HEK293 (cell line): ENCODE measurements around the gene PDE4B.
A peak's percentile ranks its signal among the peaks of the same experiment; 100 is the strongest.

Experiments
- CTCF ChIA-PET: fragments of 350-600 bp; formaldehyde crosslinking; extraction: SDS; loops from one replicate; lab custom pipeline; 2021; ENCODE audit warnings: antibody characterized with exemption; lab: Yijun Ruan, JAX
- POLR2A ChIA-PET: fragments of 300-600 bp; formaldehyde crosslinking; extraction: SDS; loops from one replicate; lab custom pipeline; 2020; ENCODE audit warnings: antibody characterized with exemption, inconsistent platforms; lab: Yijun Ruan, JAX
- H3K27ac ChIP-seq: fragments of 200-500 bp; sonication (Bioruptor generic); 2 replicates; pipeline ENCODE4 v1.5.1; 2014; ENCODE audit warnings: low read depth, low read length, control low read depth, inconsistent platforms; ENCODE audit errors: extremely low read depth
- H3K36me3 ChIP-seq, 2 experiments: fragments of 200-500 bp in 1 of 2; sonication (Bioruptor generic) in 1 of 2; 1 replicate in 1 of 2; 2 replicates in 1 of 2; pipeline ENCODE4 v1.5.1; 2014 to 2017; ENCODE audit warnings: inconsistent platforms in 2 of 2, low read length in 2 of 2; ENCODE audit not compliant: control insufficient read depth in 2 of 2, insufficient read depth in 1 of 2
- H3K4me1 ChIP-seq: fragments of 200-500 bp; sonication (Bioruptor generic); 2 replicates; pipeline ENCODE4 v1.5.1; 2014; ENCODE audit warnings: mild to moderate bottlenecking, low read length, inconsistent platforms; ENCODE audit not compliant: control insufficient read depth, insufficient read depth
- H3K4me3 ChIP-seq: 2 replicates; pipeline ENCODE4 v1.5.1; 2011; ENCODE audit warnings: low read depth, mild to moderate bottlenecking, control low read depth, low read length, moderate library complexity
- H3K9me3 ChIP-seq: fragments of 200-500 bp; sonication (Bioruptor generic); 2 replicates; pipeline ENCODE4 v1.5.1; 2014; ENCODE audit warnings: low read depth, low read length, inconsistent platforms; ENCODE audit not compliant: control insufficient read depth, insufficient read depth
- GLIS1 ChIP-seq: fragments of 450-650 bp; formaldehyde crosslinking; IDR thresholded peaks from 2 replicates; pipeline ENCODE4 v1.5.1; 2016; ENCODE audit warnings: missing biosample characterization, missing genetic modification characterization
- HOXC10 ChIP-seq: sonication (generic); formaldehyde crosslinking; IDR thresholded peaks from 2 replicates; pipeline ENCODE4 v1.8.1; 2023; ENCODE audit warnings: mild to moderate bottlenecking, missing genetic modification reagents
- PRDM10 ChIP-seq: fragments of 450-650 bp; formaldehyde crosslinking; IDR thresholded peaks from 2 replicates; pipeline ENCODE4 v1.5.1; 2016; ENCODE audit warnings: missing biosample characterization, missing genetic modification characterization
- SETDB1 ChIP-seq: IDR thresholded peaks from one replicate; pipeline ENCODE4 v1.6.1; 2017; ENCODE audit warnings: mild to moderate bottlenecking, low read length, moderate library complexity, mixed read lengths; ENCODE audit not compliant: insufficient read length
- TRIM28 ChIP-seq: IDR thresholded peaks from 2 replicates; pipeline ENCODE4 v1.6.1; 2011; ENCODE audit warnings: low read length, control low read depth, borderline replicate concordance
- TSHZ1 ChIP-seq: fragments of 450-650 bp; formaldehyde crosslinking; IDR thresholded peaks from 2 replicates; pipeline ENCODE4 v1.5.1; 2016; ENCODE audit warnings: missing biosample characterization, missing genetic modification characterization, borderline replicate concordance
- ZNF146 ChIP-seq: fragments of 450-650 bp; formaldehyde crosslinking; IDR thresholded peaks from 2 replicates; pipeline ENCODE4 v1.5.1; 2016; ENCODE audit warnings: missing biosample characterization, missing genetic modification characterization
- ZNF18 ChIP-seq: fragments of 450-650 bp; formaldehyde crosslinking; IDR thresholded peaks from 2 replicates; pipeline ENCODE4 v1.5.1; 2016; ENCODE audit warnings: missing biosample characterization, missing genetic modification characterization
- ZNF274 ChIP-seq, 2 experiments: fragments of 200-500 bp in 1 of 2; fragments of 450-650 bp in 1 of 2; sonication (Bioruptor generic) in 1 of 2; formaldehyde crosslinking in 1 of 2; IDR thresholded peaks; 2 replicates each; pipeline versions ENCODE4 v1.5.1 to v1.6.1; 2014 to 2016; ENCODE audit warnings: borderline replicate concordance in 1 of 2, inconsistent platforms in 1 of 2, low read length in 1 of 2, missing biosample characterization in 1 of 2, missing genetic modification characterization in 1 of 2
- ZNF423 ChIP-seq: fragments of 450-650 bp; formaldehyde crosslinking; IDR thresholded peaks from 2 replicates; pipeline ENCODE4 v1.5.1; 2016; ENCODE audit warnings: missing biosample characterization, missing genetic modification characterization
- ZNF660 ChIP-seq: fragments of 450-650 bp; IDR thresholded peaks from 2 replicates; pipeline ENCODE4 v1.5.1; 2018; ENCODE audit warnings: missing biosample characterization, mild to moderate bottlenecking, missing genetic modification characterization
- TF ChIP-seq, protein P1 (sequence below): fragments of 450-650 bp; formaldehyde crosslinking; IDR thresholded peaks from 2 replicates; pipeline ENCODE4 v1.5.1; 2016; ENCODE audit warnings: missing biosample characterization, missing genetic modification characterization
- TF ChIP-seq, protein P2 (sequence below): fragments of 450-650 bp; formaldehyde crosslinking; IDR thresholded peaks from 2 replicates; pipeline ENCODE4 v1.5.1; 2017; ENCODE audit warnings: missing biosample characterization, missing genetic modification characterization

The PDE4B gene

GRCh38 chr1:66311628-66312027 lies 518.9 kb downstream of the PDE4B start (continued):
- TF ChIP-seq PRDM10 (tag by site-specific recombination), result no peak
- no peak for TF ChIP-seq TSHZ1 (tag by site-specific recombination)
- TF ChIP-seq ZNF660 (tag by site-specific recombination), result no peak
- no peak for TF ChIP-seq ZNF146 (tag by site-specific recombination)
- TF ChIP-seq HOXC10, result no peak

- TF ChIP-seq, protein P1, sequence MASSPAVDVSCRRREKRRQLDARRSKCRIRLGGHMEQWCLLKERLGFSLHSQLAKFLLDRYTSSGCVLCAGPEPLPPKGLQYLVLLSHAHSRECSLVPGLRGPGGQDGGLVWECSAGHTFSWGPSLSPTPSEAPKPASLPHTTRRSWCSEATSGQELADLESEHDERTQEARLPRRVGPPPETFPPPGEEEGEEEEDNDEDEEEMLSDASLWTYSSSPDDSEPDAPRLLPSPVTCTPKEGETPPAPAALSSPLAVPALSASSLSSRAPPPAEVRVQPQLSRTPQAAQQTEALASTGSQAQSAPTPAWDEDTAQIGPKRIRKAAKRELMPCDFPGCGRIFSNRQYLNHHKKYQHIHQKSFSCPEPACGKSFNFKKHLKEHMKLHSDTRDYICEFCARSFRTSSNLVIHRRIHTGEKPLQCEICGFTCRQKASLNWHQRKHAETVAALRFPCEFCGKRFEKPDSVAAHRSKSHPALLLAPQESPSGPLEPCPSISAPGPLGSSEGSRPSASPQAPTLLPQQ (tag by site-specific recombination), result no peak
- no peak for TF ChIP-seq ZNF274 (IDR thresholded peaks at IDR 0.05; ENCODE audit: low read length)
- TF ChIP-seq ZNF274 (tag by site-specific recombination; IDR thresholded peaks at IDR 0.05; ENCODE audit: borderline replicate concordance), result no peak
- TF ChIP-seq SETDB1, result peak; percentile 20
- TF ChIP-seq ZNF423 (tag by site-specific recombination), result no peak
- no peak for TF ChIP-seq TRIM28
- TF ChIP-seq, all 188 proteins: peak for 1
- H3K27ac ChIP-seq, result no peak overlapping the region
- H3K4me1 ChIP-seq, result peaks cover 8% of the 10 kb centered on the region; the same call in 1 of the 2 replicates
- CTCF ChIA-PET, result no interaction called here
- POLR2A ChIA-PET, result no interaction called here
- no peak overlapping the region for H3K4me3 ChIP-seq
- H3K9me3 ChIP-seq, result no peaks in the 10 kb centered on the region
- no peaks in the 10 kb centered on the region for H3K36me3 ChIP-seq
Measured at GRCh38 chr1:66312271-66312990, 519.7 kb downstream of the PDE4B start.

GRCh38 chr1:66313429-66313828 lies 520.7 kb downstream of the PDE4B start:
- no peak overlapping the region for H3K4me3 ChIP-seq
- no peak overlapping the region for H3K27ac ChIP-seq
- H3K9me3 ChIP-seq, result no peaks in the 10 kb centered on the region
- POLR2A ChIA-PET, result no interaction called here
- CTCF ChIA-PET, result no interaction called here
- H3K4me1 ChIP-seq, result peaks cover 8% of the 10 kb centered on the region; the same call in 1 of the 2 replicates
- H3K36me3 ChIP-seq, result no peaks in the 10 kb centered on the region
- TF ChIP-seq, protein P2, sequence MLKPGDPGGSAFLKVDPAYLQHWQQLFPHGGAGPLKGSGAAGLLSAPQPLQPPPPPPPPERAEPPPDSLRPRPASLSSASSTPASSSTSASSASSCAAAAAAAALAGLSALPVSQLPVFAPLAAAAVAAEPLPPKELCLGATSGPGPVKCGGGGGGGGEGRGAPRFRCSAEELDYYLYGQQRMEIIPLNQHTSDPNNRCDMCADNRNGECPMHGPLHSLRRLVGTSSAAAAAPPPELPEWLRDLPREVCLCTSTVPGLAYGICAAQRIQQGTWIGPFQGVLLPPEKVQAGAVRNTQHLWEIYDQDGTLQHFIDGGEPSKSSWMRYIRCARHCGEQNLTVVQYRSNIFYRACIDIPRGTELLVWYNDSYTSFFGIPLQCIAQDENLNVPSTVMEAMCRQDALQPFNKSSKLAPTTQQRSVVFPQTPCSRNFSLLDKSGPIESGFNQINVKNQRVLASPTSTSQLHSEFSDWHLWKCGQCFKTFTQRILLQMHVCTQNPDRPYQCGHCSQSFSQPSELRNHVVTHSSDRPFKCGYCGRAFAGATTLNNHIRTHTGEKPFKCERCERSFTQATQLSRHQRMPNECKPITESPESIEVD, result no peak
- TF ChIP-seq ZNF18 (tag by site-specific recombination) (no peak), TSHZ1 (tag by site-specific recombination) (no peak), GLIS1 (tag by site-specific recombination) (0 out of 2 replicates have a peak, but pooled peaks have one; percentile 13)
